Pons (tissue), 1 donor: Measurements from ENCODE around the gene IER3IP1.
"Not testable (repeated sequence)": the region's sequence is repeated elsewhere in the genome, so short reads cannot be mapped to it uniquely, and the experiment has no call there.

Experiments used
- DNase-seq: peaks from one replicate; pipeline ENCODE4 v3.0.0-alpha.2; 2016; ENCODE audit warnings: low spot score

Gene IER3IP1

GRCh38 chr18:47175898-47176575 is at the start of gene IER3IP1:
IER3IP1 (minus strand) TSS chr18:47176364; CDS start chr18:47176277, 87 bp downstream.
- peak; percentile 91 for DNase-seq

- peak; percentile 83 for DNase-seq
Observed at GRCh38 chr18:47215554-47216138, 39.5 kb upstream of the IER3IP1 start.

DNA sequence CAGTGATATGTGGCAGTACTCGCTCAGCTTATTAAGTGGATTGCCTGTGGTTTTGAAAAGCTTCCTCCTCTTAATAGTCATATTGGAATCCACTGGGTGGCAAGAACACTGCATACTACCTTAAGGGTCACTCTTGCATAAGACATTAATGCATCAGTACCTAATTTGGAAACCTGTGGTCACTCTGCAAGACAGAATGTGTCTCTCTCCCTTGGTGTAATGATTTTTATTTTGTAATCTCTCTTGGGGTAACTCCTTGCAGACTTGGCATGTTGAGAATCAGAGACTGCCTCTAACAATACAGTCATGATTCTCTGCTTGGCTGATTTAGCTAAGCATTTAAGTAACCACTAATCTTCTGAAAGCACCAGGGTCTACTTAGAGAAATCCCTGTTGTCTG is 33.0 kb upstream of the IER3IP1 start:
- DNase-seq: no peak

GRCh38 chr18:47206945-47207637 is 30.9 kb upstream of the IER3IP1 start:
- DNase-seq: no peak

- DNase-seq: peak; percentile 72
Observed at GRCh38 chr18:47204908-47205522, 28.9 kb upstream of the IER3IP1 start.

- DNase-seq: no peak
Observed at GRCh38 chr18:47203626-47204464, 27.7 kb upstream of the IER3IP1 start.

DNA sequence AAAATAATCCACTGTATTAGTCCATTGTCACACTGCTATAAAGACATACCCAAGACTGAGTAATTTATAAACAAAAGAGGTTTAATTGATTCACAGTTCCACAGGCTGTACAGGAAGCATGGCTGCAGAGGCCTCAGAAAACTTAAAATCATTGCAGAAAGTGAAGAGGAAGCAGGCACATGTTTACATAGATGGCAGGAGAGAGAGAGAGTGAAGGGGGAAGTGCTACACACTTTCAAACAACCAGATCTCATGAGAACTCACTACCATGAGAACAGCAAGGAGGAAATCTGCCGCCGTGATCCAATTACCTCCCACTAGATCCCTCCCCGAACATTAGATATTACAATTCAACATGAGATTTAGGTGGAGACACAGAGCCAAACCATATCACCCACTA is 19.8 kb upstream of the IER3IP1 start:
- not testable (repeated sequence) for DNase-seq

DNA sequence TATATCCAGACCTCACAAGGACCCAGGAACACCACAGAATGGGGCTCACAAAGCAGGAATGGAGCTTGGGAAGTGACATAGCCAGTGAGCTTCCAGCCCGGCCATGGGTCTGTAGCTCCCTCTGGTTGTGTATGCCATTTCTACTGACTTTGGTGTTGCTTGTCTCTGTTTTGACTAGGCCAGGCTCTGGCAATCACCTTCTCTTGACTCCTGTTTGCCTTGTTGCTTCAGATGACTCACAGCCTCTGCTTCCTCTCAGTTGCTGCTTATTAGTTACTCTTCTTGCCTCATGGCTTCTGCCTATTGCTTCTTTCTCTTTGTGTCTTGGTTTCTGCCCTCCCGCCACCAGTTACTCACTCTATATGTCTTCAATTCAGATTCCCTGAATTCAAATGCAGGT is 15.8 kb upstream of the IER3IP1 start:
- no peak for DNase-seq

DNA sequence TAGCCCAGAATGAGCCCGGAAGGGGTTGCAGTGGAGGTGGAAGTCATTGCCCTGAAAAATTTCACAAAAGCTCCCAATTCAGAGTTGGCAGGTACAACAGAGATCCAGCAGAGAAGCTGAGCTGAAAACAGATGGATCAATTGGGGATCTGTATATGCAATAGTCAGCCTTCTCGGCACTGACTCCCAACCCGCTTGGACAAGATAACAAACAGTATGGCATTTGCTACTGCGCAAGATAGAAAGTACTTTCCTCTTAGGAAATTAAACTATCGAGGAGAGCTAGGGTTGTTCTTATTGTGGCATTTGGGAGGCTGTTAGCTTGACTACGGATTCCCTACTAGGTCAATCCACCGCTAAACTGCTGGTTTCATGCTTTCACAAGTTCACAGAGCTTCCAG is 11.6 kb upstream of the IER3IP1 start:
- no peak for DNase-seq

- DNase-seq: no peak
Observed at GRCh38 chr18:47184419-47185050, 8.4 kb upstream of the IER3IP1 start.

DNA sequence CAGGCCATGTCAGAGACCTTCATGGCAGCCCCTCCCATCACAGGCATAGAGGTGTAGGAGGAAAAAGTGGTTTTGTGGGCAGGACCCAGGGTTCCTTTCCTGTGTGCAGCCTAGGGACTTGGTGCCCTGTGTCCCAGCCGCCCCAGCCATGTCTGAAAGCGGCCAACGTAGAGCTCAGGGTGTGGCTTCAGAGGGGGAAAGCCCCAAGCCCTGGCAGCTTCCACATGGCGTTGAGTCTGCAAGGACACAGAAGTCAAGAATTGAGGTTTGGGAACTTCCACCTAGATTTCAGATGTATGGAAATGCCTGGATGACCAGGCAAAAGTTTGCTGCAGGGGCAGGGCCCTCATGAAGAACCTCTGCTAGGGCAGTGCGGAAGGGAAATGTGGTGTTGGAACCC is 6.0 kb upstream of the IER3IP1 start:
- DNase-seq: not testable (repeated sequence)

DNA sequence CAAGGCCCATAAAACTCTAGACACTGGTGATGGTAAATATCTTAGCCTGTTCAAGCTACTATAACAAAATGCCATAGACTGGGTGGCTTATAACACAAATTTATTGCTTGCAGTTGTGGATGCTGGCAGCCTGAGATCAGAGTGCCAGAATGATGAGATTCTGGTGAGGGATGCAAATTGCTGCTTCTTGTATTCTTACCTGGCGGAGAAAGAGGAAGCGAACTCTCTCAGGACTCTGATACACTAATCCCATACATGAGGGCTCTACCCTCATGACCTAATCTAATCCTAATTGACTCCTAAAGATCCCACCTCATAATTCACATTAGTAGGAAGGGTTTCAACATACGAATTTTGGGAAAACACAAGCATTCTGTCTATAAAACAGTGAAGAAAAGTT is 4.6 kb upstream of the IER3IP1 start:
- DNase-seq: no peak

- DNase-seq: peak; percentile 45
Observed at GRCh38 chr18:47179520-47179919, 3.4 kb upstream of the IER3IP1 start.

DNA sequence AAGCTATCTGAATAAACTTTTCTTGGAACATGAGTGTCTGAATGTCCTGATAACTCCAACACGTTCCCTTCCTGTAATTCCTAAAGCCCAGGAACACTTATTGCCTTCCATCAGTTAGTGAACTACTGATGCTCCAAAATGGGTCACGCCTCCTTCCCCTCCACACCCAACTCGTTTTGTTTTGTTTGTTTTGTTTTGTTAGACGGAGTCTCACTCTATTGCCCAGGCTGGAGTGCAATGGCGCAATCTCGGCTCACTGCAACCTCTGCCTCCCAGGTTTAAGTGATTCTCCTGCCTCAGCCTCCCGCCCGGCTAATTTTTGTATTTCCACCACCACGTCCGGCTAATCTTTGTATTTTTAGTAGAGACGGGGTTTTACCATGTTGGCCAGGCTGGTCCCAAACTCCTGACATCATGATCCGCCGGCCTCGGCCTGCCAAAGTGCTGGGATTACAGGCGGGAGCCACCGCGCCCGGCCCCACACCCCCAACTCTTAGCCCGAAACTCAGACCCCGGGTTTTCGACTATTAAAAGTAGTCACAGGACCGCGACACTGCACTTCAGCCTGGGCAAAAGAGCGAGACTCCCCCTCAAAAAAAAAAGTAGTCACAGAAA is 774 bp downstream of the IER3IP1 start:
- DNase-seq: no peak

GRCh38 chr18:47174545-47175116 is 1.5 kb downstream of the IER3IP1 start:
- DNase-seq: no peak

DNA sequence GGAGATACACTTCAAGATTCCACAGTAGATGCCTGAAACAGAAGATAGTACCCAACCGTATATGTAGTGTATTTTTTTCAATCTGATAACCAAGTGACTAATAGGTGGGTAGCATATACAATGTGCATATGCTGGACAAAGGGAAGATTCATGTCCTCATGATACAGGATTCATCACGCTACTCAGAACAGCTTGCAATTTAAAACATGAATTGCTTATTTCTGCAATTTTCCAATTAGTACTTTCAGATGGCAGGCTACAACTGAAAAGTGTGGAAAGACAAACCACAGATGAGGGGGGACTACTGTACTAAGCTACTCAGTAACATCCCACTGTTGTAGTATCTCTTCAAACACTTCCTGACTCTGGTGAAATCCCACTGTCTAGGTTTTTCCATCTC is 3.7 kb downstream of the IER3IP1 start:
- DNase-seq: no peak

- no peak for DNase-seq
Observed at GRCh38 chr18:47168913-47169312, 7.3 kb downstream of the IER3IP1 start.

DNA sequence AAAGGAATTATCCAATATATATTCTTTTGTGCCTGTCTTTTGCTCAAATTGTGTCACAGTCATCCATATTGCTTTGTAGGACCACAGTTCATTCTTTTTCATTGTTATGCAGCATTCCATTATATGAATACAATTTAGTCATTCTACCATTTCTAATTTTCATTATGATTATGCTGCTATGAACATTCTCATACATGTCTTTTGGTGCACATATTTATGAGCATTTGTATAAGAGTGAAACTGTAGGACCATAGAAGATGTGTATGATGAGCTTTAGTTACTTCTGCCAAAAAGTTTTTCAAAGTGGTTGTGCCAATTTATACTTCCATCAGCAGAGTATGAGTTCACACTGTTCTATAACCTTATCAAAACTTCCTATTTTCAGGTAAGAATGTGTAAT is 7.7 kb downstream of the IER3IP1 start:
- no peak for DNase-seq

DNA sequence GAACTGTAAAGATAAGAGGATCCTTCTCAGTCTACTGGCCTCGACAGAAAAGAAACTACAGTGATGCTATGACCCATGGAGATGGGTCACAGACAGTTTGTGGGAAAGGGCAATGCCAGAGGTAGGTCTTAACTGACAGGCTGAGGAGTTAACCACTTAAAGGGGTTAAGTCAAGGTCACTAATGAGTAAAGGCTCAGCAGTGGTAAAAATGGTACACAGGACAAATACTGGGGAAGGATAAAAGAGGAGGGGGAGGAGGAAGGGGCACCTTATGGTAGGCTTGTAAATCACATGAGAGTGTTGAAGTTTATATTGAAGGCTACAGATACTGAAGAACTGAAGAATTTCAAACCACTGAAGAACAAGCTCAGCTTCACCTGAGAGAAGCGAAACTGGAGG is 9.9 kb downstream of the IER3IP1 start:
- DNase-seq: no peak

GRCh38 chr18:47163241-47163640 is 12.9 kb downstream of the IER3IP1 start:
- no peak for DNase-seq

- DNase-seq: no peak
Observed at GRCh38 chr18:47160256-47160655, 15.9 kb downstream of the IER3IP1 start.
